Stimulated activated CD8-positive, alpha-beta memory T cell treated with anti-CD3 and anti-CD28 coated beads, Interleukin-15, amount 100 ng/mL, for 1 hour (primary cell): ENCODE data around the gene PHC2.

Source experiments
- DNase-seq: peaks from one replicate; pipeline ENCODE4 v3.0.0-alpha.2; 2020; ENCODE audit warnings: low read depth

Gene PHC2

DNA sequence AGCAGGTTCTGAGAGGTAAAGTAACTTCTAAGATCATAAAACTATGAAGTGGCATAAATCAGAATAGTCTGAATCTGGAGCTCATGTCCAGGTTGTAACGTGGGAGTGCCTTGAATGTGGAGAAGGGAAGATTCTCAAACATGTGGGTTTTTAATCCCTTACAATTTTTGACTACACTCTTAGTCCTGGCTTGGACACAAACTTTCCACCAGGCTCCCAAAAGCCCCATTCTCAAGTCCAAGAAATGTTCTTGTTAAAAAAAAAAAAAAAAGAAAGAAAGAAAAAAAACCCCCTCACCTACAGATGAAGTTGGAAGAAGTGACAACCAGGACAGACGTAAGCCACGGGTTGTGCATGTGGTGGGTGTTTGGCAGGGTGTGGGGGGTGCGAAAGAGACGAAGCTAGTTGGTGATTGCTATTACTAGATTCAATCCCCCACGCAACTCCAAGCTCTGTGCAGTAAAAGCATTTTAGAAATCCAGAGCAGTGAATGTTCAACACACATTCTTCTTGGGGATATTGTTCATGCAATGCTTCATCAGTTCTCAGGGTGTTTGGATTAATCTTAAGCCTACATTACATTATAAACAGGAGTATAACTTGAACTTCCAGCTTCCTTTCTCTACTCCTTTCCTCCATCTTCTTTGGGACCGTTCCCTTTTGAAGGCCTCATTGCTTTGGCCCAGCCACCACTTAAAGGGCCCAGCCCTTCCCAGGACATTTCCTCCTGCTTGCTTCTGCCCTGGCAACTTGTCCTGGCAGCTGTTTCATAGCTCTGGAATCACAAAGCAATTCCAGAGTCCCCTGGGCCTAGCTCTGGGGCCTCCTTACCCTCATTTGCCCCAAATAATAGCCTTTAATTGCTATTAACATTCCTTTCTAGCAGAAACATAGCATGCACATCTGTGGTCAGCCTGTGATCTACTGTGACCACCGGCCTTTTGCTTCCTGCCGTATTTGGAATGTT is 41.8 kb downstream of the PHC2 start:
- no peak for DNase-seq

DNA sequence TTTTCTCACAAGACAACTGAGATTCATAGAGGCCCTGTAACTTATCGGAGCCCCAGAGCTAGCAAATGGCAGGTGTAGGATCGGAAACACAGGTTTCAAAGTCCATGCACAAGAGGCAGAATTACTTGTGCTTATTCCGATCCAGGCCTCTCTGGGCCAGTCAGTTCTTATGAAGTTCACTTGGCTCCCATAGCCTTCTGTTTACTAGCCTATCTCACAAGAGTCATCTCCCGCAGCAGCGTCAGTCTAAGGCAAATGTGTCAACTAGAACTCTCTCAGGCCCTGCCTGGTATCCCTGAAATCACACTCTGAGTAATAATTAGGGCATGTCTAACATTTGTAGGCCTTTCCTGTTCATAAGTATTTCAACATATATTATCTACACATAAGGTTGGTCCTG is 43.3 kb downstream of the PHC2 start:
- DNase-seq = no peak

DNA sequence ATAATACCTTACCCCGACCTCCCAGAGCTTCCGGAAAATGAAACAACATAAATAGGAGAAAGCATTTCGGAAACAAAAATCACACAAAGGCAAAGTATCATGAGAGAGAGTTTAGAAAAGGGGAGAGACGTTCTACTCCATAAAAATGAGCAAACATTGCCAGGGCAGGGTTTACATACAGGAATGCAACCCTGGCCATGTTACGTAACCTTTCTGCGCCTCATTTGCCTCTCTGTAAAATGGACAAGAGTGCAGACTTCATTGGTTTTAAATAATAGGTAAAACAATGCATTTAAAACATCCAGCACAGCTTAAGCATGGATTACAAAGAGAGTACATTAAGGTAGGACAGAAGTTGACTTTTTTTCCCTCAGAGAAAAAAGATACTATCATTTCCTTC is 45.6 kb downstream of the PHC2 start:
- no peak for DNase-seq

DNA sequence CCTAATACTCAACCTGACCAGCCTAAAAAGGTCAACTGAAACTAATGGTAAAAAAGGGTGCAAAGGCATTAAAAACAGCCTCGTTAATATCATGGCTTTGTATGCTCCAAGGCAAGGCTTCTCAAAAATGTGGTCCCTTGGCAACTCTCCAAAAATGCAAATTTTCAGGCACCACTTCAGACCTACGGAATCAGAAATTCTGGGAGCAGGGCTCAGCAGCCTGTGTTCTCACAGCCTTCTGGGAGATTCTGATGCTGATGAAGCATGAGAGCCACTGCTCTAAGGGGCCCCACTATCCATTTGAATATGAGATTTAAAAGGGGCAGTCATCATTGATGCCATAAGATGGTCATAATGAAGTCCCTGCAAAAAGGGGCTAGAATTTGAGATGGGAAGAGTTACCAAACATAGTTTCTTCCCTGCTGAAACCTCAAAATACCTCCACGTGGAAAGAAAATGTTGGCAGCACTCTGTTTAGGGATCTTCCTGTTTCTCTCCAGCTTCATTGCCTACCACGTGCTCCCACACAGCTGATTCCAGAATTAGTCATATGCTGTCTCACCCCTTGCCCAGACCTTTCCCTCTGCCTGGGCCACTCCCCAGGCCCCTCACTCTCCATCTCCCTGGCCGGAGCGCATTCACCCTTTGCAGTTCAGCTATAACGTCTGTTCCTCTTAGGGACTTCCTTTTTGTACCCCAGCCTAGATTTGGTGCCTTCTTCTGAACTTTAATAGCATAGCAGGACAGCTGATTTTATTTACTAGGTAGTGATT is 46.7 kb downstream of the PHC2 start:
- no peak for DNase-seq

DNA sequence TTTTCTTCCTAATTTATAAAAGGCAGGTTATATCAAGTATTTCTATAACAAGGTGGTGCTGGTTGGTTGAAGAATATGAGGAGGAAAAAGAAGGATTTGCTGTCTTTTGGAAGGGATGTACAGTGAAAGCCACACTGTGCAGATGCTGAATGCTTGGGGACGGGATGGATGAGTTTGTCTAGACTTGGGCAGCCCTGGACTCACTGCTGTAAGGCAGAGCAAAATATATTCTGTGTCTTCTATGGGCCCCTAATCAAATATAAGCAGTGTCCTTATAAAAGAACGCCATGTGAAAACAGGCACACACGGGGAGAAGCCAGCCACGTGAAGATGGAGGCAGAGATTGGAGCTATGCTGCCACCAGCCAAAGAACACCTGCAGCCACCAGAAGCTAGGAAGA is 47.4 kb downstream of the PHC2 start:
- DNase-seq = no peak

DNA sequence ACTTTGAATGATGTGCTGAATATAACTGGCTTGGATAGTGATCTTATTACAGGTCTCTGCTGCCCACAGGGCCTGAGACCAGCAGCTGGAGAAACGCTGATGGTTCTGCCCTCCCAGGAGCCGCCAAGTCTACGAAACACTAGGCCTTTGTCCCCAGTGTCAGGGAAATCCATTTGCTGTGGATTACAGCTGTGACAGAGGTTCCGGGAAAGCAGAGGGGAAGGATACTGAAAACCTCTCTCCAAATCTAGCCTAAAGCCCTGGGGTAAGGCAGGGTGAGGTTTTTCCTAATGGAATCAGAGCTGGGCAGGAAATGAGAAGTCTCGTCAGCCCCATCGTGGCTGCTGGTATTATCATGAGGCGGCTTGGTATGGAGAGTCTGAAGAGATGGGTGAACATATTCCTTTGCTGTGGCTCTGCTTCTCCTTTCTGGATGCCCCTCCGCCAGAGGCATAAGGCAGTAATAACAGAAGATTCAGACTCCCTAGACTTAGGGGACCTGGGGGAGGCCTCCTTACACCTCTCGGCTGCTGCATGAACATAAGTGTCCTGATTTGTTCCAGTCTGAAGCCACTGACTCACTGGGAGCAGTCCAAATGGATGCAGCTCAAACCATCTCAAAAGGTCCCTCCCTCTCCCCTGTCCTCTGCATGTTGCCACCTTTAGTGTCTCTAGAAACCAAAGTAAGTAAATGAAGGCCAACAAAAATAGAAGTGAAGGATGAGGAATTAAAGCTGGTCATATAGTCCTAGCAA is 48.1 kb downstream of the PHC2 start:
- DNase-seq = no peak

DNA sequence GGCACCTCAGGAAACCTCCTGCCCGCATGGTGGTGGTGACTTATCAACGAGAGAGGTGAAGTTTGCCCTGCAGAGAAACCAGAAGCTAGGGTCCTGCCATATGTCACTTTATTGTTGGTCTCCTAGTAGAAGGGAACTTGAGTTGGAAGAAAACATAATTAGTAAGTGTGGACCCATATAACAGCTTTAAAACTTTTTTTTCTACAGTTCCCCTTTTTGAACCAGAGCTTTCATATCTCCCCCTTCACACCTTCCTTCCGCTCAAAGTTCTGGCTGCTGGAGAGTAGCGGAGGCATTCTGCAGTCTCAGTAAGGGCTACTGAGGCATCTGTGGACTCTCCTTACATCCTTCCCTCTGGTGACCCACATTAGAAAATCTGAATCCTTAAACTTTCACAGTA is 48.9 kb downstream of the PHC2 start:
- DNase-seq = no peak

DNA sequence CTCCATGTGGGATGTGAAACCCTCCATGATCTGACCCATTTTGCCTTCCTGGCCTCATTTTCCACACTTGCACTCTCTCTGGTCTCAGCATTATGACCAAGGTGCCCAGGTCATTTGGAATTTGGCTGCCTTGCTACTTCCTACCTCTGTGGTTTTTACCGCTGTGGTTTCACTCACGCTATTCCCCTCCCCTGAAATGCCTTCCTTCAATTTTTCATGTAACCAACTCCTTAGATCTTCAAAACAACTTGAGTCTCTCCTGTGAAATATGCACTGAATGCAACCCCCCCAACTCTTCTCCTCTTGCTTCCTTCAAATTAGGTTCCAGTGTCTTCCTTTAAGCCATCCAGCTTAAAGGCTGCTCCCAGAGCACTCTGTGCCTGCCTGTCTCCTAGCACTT is 50.1 kb downstream of the PHC2 start:
- no peak for DNase-seq

DNA sequence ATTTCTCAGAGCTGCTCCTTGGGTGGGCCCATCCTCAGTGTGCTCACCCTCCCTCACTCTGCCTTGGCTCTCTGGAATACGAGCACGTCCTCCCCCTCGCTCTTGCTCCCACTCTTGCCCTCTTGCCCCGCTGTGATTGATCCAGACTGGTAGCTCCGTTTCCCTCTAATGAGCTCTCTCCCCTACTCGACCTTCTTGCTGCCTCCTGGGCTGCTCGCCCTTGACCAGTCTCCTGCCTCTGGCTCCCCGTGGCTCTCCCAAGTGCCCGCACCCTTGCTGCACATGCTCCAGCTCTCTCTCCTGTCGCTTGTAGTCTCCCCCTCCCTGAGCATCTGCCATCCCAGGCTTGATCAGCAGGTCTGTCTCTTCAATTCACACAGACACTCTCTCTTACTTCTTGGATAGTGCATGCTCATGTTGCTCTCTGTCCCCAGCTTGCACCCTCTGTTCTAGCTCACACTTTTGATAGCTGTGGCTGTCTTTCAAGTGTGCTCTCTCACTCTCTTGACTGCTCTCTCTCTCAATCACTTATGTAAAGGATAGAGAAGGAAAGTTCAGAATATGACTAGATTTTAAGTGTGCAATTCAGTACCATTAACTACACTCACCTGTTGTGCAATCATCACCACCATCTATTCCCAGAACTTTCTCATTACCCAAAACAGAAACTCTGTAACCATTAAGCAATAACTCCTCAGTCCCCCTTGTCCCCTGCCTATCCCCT is 51.1 kb downstream of the PHC2 start:
- DNase-seq = no peak

DNA sequence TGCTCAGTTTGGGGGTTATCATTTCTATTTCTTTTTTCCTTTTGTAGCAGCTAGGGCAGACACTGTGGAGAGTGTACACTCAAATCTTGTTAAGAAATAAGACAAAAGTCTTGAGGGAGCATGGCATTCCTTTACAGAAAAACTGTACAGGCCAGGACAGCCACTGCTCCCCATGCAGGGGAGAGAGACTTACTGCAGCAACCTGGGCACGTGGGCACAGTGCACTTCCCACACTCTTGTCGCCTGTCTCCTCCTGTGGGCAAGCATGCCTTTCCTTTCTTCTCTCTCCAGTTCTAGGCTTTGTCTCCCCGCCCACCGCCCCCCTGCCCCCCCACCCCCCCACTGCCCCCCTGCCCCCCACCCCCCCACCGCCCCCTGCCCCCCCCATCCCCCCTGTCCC is 51.9 kb downstream of the PHC2 start:
- no peak for DNase-seq

DNA sequence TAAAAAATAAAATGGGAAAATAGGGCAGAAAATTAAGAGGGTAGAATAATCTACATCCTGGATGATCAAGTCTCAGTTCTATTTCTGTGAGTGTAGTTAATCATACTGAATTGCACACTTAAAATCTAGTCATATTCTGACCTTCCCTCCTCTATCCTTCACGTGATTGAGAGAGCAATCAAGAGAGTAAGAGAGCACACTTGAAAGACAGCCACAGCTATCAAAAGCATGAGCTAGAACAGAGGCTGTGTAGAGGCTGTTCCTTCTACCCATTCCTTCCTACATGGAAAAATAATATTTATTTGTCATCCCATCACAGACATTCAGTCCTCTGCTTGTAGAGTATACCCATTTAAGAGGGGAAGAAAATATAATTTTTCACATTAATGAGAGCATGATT is 52.4 kb downstream of the PHC2 start:
- no peak for DNase-seq

DNA sequence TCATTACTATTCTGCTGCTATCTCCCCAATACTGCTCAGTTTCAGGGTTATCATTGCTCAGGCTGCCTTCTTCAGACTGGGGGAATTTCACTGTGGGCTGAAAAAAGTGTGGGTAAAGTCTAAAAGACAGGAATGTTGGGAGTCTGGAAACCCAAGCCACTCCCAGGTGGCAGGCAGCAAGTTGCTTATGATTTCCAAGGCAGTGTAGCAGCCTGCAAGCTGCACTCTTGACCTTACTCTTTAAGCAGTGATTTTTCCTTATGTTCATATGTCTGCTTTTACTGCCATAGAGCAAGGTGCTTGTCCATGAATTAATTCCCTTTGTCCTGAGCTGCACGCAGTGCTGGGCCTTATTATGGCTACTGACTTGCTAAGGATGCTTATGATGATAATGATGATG is 53.1 kb downstream of the PHC2 start:
- no peak for DNase-seq

DNA sequence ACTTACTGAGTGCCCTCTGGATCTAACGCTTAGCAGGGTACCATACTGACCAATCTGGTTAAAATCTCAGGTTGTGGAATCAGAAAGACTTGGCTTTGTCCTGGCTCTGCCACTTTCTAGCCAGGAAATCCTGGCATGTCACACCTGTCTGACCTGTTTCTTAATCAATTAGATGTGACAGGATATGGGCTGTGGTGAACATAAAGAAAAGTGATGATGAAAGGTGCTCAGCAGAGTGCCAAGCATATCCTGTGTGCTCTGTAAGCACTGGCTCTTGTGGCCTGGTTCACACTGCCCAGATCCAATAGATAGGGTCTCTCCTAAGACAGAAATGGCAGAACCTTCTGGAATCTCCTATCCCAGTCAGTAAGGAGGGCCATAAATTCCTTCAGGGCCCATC is 53.9 kb downstream of the PHC2 start:
- no peak for DNase-seq

DNA sequence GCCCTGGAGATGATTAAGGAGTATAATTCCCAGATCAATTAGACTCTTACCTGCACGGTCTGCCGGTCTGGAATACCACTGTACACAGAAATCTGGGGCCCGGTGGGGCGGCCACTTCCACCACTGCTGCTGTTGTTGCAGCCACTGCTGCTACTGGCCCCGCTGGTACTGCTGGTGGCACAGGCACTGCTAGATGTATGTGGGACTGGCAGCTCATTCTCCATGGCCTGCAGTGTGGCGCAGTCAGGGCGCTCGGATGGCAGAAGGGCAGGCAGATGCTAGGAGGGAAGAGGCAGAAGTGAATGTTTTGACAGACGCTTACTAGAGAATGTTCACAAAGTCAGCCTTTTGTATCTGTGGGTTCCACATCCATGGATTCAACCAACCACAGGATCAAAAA is 55.6 kb downstream of the PHC2 start:
- no peak for DNase-seq

DNA sequence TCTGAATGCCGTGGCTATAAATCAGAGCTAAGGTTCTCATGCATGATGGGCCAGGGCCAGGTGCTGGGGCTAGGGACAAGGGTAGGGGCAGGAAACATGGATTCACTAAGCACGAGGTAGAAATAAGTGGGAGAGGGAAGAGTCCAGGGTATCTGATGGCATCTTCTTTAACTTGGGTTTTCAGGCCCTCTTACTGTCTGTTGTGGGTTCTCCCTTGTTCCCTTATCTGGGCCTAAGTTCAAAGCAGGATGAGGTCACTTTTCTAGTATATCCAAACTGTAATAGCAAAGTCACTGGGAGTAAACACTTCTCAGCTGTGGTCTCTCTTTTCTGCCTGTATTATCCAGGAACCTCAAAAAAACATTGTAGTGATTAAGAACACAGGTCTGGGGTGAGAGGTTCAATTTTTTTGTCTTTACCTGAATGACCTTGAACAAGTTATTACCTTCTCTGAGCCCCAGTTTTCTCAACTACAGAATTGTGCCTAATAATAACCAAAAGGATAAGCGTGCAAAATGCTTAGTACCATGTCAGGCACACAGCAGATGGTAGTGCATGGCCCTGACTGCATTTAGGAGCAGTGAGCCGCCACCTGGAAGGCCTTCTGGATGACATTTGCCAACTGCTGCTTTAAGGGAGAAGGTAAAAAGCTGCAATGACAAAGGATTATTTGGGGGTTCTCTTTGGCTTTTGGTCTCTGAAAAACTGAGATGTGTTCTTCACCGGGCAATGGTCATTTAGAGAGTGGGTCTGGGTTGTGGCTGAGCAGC is 56.4 kb downstream of the PHC2 start:
- no peak for DNase-seq

DNA sequence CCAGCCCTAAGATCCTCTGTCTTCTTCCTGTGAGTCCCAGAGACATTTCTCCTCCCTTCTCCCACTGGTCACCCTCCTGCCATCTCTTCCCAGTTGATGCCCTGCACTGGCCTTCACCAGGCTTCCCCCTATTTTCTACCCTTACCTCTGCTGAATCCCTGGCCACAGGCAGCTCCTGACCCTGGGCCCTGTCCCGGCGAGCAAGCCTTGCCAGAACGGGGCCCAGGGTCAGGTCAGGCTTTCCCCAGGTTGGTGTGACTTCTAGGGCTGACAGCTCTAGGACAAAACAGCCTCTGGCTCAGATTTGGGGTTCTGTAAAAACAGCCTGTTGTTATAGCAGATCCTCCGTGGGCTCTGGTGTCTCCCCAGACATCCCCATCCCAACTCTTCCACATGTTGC is 57.3 kb downstream of the PHC2 start:
- no peak for DNase-seq

DNA sequence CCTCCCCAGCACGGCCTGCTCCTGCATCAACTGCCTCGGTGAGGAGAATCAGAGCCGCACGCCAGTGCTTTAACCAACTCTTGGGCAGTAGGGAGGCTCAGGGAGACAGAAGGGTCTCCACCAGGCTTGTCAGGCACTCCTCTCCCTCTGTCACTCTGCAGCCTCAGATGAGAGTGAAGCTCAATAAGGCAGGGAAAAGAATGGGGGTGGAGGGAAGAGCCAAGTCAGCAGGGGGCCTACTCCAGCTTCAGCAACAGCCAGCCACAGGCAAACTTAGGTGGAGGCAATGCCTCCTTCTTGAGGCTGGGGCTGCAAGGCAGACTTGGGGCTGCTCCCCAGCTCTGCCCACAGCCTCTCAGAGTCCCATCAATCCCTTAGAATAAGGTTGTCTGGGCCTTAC is 58.2 kb downstream of the PHC2 start:
- DNase-seq = no peak

DNA sequence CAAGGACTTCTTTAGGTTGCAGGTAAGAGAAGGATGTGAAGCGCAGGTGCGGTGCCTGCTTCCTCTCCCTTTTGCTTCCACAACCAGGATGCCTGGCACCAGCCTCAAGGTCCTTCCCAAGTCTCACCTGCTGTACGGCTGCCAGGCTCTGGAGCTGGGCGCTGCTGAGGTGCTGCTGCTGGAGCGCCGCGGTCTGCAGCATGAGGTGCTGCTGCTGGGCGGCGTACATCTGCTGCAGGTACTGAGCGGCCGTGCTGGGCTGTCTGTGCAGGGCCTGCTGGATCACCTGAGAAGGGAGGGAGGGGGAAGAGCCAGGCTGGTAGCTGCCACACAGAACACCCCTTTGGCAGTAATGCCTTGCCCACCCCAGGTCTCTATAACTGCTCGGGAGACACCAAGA is 58.7 kb downstream of the PHC2 start:
- DNase-seq = no peak

DNA sequence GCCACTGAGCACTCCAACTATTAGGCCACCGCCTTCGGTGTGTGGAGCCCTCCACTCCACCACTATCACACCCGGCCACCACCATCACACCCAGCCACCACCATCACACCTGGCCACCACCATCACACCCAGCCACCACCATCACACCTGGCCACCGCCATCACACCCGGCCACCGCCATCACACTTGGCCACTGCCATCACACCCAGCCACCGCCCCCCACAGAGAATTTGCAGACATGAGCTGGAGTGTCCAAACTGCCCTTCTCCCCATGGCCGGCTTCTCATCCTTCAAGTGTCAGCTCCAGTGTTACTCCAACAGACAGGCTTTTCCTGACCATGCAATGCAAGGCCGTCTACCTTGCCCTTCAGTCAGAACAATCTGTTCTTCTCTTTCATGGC is 59.6 kb downstream of the PHC2 start:
- no peak for DNase-seq

DNA sequence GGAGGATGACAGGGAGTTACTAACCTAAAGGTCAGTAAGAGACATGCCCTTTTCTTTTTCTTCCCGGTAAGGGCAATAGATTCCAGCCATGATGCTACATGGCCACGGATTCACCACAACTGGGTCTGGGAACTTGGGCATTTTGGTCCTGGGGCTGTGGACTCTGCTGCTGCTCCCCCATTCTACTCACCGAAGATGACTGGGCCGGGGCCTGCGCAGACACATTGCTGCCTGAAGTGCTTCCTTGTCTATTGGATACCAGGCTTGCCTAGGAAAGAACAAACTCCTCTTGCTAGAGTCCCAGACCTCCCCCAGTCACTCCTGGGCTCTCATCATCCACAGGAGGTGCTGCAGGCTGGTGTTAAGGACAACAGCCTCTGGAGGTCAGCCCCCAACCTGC is 60.1 kb downstream of the PHC2 start:
- no peak for DNase-seq

DNA sequence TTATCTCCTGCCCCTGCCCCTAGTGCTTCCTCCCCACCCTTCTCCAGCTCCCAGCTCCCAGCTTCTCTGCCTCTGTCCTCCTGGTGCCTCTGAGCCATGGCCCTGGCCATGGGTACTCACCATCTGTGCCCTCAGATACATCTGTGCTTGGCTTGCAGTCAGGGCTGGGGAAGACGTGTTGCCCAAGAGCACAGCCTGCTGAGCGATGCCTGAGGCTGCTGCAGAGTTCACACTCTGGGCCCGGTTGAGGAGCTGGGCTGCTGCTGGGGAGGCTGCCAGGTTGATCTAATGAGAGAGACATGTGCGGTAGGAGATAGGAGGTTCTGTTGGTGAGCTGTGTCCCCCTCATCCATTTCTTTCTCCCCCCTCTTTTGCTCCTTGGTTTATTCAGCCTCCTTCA is 60.6 kb downstream of the PHC2 start:
- DNase-seq = no peak
